GM23338 (cell line): ENCODE measurements around the gene SH3TC2. TPM values are rescaled to one million over a fixed set of nuclear protein-coding genes. Genes with fewer than 3 reads are reported as not detected.

ENCODE experiments used
- ATAC-seq: fragments of 200-7000 bp; cut with Tn5 transposase; 3 replicates; pipeline ENCODE4 v1.9.1; 2020
- DNase-seq: peaks from one replicate; pipeline ENCODE4 v3.0.0-alpha.2; 2015; ENCODE audit warnings: low spot score
- H2AFZ ChIP-seq: fragments of 200-600 bp; sonication (generic); 2 replicates; pipeline ENCODE4 v1.8.0; 2016; ENCODE audit warnings: antibody characterized with exemption, mild to moderate bottlenecking, moderate library complexity
- H3F3A ChIP-seq: fragments of 200-600 bp; sonication (generic); replicated peaks from 2 replicates; pipeline ENCODE4 v1.8.0; 2017; ENCODE audit warnings: antibody characterized with exemption, mixed run types, low read depth
- H3K27ac ChIP-seq: fragments of 200-600 bp; sonication (generic); 2 replicates; pipeline ENCODE4 v1.6.1; 2016; ENCODE audit warnings: low read depth
- H3K27me3 ChIP-seq: fragments of 200-600 bp; sonication (generic); 2 replicates; pipeline ENCODE4 v1.8.0; 2016; ENCODE audit warnings: mild to moderate bottlenecking, mixed run types, moderate library complexity; ENCODE audit not compliant: insufficient read depth
- H3K36me3 ChIP-seq: fragments of 200-600 bp; sonication (generic); 2 replicates; pipeline ENCODE4 v1.8.0; 2016; ENCODE audit warnings: mild to moderate bottlenecking; ENCODE audit not compliant: insufficient read depth
- H3K4me1 ChIP-seq: fragments of 200-600 bp; sonication (generic); 2 replicates; pipeline ENCODE4 v1.8.0; 2016; ENCODE audit warnings: mild to moderate bottlenecking, moderate library complexity; ENCODE audit not compliant: insufficient read depth
- H3K4me2 ChIP-seq: fragments of 200-600 bp; sonication (generic); 2 replicates; pipeline ENCODE4 v1.7.1; 2017; ENCODE audit warnings: mixed run types
- H3K4me3 ChIP-seq: fragments of 200-600 bp; sonication (generic); 2 replicates; pipeline ENCODE4 v1.6.1; 2016; ENCODE audit warnings: mixed run types
- H3K79me2 ChIP-seq: fragments of 200-600 bp; sonication (generic); replicated peaks from 2 replicates; pipeline ENCODE4 v1.8.0; 2017; ENCODE audit warnings: mild to moderate bottlenecking; ENCODE audit not compliant: insufficient read depth
- H3K9me2 ChIP-seq: fragments of 200-600 bp; sonication (generic); 2 replicates; pipeline ENCODE4 v1.8.0; 2017; ENCODE audit not compliant: insufficient read depth
- H4K20me1 ChIP-seq: fragments of 200-600 bp; sonication (generic); replicated peaks from 2 replicates; pipeline ENCODE4 v1.8.0; 2017; ENCODE audit warnings: mild to moderate bottlenecking; ENCODE audit not compliant: insufficient read depth
- H3K27ac Mint-ChIP-seq: 2 replicates; pipeline ENCODE4 v1.8.0; 2020; ENCODE audit warnings: inconsistent platforms, mild to moderate bottlenecking, moderate library complexity, mixed read lengths
- H3K27me3 Mint-ChIP-seq: 3 replicates; pipeline ENCODE4 v1.8.0; 2022; ENCODE audit warnings: low read depth, mild to moderate bottlenecking, moderate library complexity, mixed read lengths, inconsistent platforms; ENCODE audit not compliant: insufficient read depth, poor library complexity
- H3K36me3 Mint-ChIP-seq: 3 replicates; pipeline ENCODE4 v1.8.0; 2021; ENCODE audit warnings: low read depth, mild to moderate bottlenecking, inconsistent platforms, moderate library complexity, mixed read lengths
- H3K4me1 Mint-ChIP-seq: 3 replicates; pipeline ENCODE4 v1.8.0; 2020; ENCODE audit warnings: mild to moderate bottlenecking, inconsistent platforms, mixed read lengths
- H3K4me3 Mint-ChIP-seq: 3 replicates; pipeline ENCODE4 v1.8.0; 2021; ENCODE audit warnings: moderate library complexity, mild to moderate bottlenecking, inconsistent platforms, mixed read lengths
- H3K9me3 Mint-ChIP-seq: 3 replicates; pipeline ENCODE4 v1.8.0; 2020; ENCODE audit warnings: moderate library complexity, mild to moderate bottlenecking, inconsistent platforms, mixed read lengths
- CREB1 ChIP-seq: fragments of 250-450 bp; sonication (Bioruptor Pico); IDR thresholded peaks from 2 replicates; pipeline ENCODE4 v1.5.0; 2020; ENCODE audit warnings: low read depth, mild to moderate bottlenecking, moderate library complexity
- EZH2 ChIP-seq: fragments of 200-600 bp; sonication (generic); IDR thresholded peaks from one replicate; pipeline ENCODE4 v1.8.0; 2017; ENCODE audit warnings: antibody characterized with exemption, mild to moderate bottlenecking, low read depth; ENCODE audit not compliant: unreplicated experiment
- EZH2phosphoT487 ChIP-seq: fragments of 200-600 bp; sonication (generic); IDR thresholded peaks from one replicate; pipeline ENCODE4 v1.8.1; 2018; ENCODE audit warnings: antibody characterized with exemption; ENCODE audit not compliant: unreplicated experiment
- JUNB ChIP-seq: IDR thresholded peaks from one replicate; pipeline ENCODE4 v1.6.1; 2016; ENCODE audit warnings: antibody characterized with exemption; ENCODE audit not compliant: unreplicated experiment
- NANOG ChIP-seq: IDR thresholded peaks from 2 replicates; pipeline ENCODE4 v1.6.1; 2016; ENCODE audit warnings: antibody characterized with exemption, borderline replicate concordance
- POLR2AphosphoS5 ChIP-seq: IDR thresholded peaks from 2 replicates; pipeline ENCODE4 v1.6.1; 2016; ENCODE audit warnings: antibody characterized with exemption, low read depth
- REST ChIP-seq: IDR thresholded peaks from one replicate; pipeline ENCODE4 v1.6.1; 2018; ENCODE audit warnings: antibody characterized with exemption; ENCODE audit not compliant: unreplicated experiment
- STAT1 ChIP-seq: IDR thresholded peaks from one replicate; pipeline ENCODE4 v1.6.1; 2016; ENCODE audit warnings: antibody characterized with exemption; ENCODE audit not compliant: unreplicated experiment
- ZNF114 ChIP-seq: fragments of 250-450 bp; sonication (Bioruptor Pico); IDR thresholded peaks from 2 replicates; pipeline ENCODE4 v1.5.0; 2020; ENCODE audit warnings: mild to moderate bottlenecking, moderate library complexity
- ZNF331 ChIP-seq: fragments of 250-450 bp; sonication (Bioruptor Pico); IDR thresholded peaks from 2 replicates; pipeline ENCODE4 v1.5.0; 2020; ENCODE audit warnings: low read depth, mild to moderate bottlenecking, moderate library complexity
- polyA plus RNA-seq: library from polyadenylated mRNA; unstranded; fragments of >200 nt; fragmentation: Nextera tagmentation; extraction: Ambion mirVana; gene quantifications from 2 replicates; pipeline ENCODE4 v1.2.1, GENCODE V29; 2016
- total RNA-seq: library from RNA; depleted of rRNA; stranded (reverse); fragments of >200 nt; shearing (Covaris generic); gene quantifications from 2 replicates; pipeline ENCODE4 v1.2.3, GENCODE V29; 2014
- TF ChIP-seq, protein P1 (sequence below), 2 experiments: fragments of 200-600 bp in 1 of 2; sonication (generic) in 1 of 2; conservative IDR thresholded peaks; 2 replicates each; pipeline versions ENCODE4 v1.5.1 to v1.6.1; 2016 to 2017; ENCODE audit warnings: antibody characterized with exemption in 2 of 2, low read depth in 2 of 2, mild to moderate bottlenecking in 2 of 2, moderate library complexity in 1 of 2
- TF ChIP-seq, protein P2 (sequence below): IDR thresholded peaks from 2 replicates; pipeline ENCODE4 v1.6.1; 2016; ENCODE audit warnings: antibody characterized with exemption
- TF ChIP-seq, protein P3 (sequence below): fragments of 250-450 bp; sonication (Bioruptor Pico); IDR thresholded peaks from 2 replicates; pipeline ENCODE4 v1.5.0; 2020; ENCODE audit warnings: mild to moderate bottlenecking, moderate library complexity

Gene SH3TC2
- total and polyA plus RNA-seq, 2 experiments from 2014 or later: 0.10 to 0.17 TPM

GRCh38 chr5:148989567-148989966 is 73.3 kb downstream of the SH3TC2 start:
- Mint-ChIP-seq H3K4me1 (peaks cover 9% of the 10 kb centered on the region; the same call in 2 of the 3 replicates), H3K36me3 (no peaks in the 10 kb centered on the region), H3K4me3 (no peak overlapping the region), H3K9me3 (no peaks in the 10 kb centered on the region), H3K27me3 (no peaks in the 10 kb centered on the region), H3K27ac (no peak overlapping the region)
- H3K79me2 ChIP-seq: no peaks in the 10 kb centered on the region
- ATAC-seq: no peak
- DNase-seq: no peak
- H3K4me1 ChIP-seq: 0 out of 2 replicates have a peak, but pooled peaks cover 2% of the 10 kb centered on the region
- no peaks in the 10 kb centered on the region for H3F3A ChIP-seq
- H2AFZ ChIP-seq: no peak overlapping the region
- H3K36me3 ChIP-seq: no peaks in the 10 kb centered on the region
- no peak overlapping the region for H3K4me2 ChIP-seq
- no peak overlapping the region for H3K4me3 ChIP-seq
- no peaks in the 10 kb centered on the region for H3K27me3 ChIP-seq
- TF ChIP-seq ZNF331 (no peak), REST (no peak), JUNB (no peak), NANOG (no peak), STAT1 (no peak), EZH2 (no peak), ZNF114 (CRISPR knock-in tag) (no peak), POLR2AphosphoS5 (no peak), EZH2phosphoT487 (no peak), CREB1 (CRISPR knock-in tag) (no peak)
- TF ChIP-seq, protein P1, sequence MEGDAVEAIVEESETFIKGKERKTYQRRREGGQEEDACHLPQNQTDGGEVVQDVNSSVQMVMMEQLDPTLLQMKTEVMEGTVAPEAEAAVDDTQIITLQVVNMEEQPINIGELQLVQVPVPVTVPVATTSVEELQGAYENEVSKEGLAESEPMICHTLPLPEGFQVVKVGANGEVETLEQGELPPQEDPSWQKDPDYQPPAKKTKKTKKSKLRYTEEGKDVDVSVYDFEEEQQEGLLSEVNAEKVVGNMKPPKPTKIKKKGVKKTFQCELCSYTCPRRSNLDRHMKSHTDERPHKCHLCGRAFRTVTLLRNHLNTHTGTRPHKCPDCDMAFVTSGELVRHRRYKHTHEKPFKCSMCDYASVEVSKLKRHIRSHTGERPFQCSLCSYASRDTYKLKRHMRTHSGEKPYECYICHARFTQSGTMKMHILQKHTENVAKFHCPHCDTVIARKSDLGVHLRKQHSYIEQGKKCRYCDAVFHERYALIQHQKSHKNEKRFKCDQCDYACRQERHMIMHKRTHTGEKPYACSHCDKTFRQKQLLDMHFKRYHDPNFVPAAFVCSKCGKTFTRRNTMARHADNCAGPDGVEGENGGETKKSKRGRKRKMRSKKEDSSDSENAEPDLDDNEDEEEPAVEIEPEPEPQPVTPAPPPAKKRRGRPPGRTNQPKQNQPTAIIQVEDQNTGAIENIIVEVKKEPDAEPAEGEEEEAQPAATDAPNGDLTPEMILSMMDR (conservative IDR thresholded peaks at IDR 0.05; ENCODE audit: low read depth in 2 of 2): no peak
- TF ChIP-seq, protein P2, sequence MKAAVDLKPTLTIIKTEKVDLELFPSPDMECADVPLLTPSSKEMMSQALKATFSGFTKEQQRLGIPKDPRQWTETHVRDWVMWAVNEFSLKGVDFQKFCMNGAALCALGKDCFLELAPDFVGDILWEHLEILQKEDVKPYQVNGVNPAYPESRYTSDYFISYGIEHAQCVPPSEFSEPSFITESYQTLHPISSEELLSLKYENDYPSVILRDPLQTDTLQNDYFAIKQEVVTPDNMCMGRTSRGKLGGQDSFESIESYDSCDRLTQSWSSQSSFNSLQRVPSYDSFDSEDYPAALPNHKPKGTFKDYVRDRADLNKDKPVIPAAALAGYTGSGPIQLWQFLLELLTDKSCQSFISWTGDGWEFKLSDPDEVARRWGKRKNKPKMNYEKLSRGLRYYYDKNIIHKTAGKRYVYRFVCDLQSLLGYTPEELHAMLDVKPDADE: no peak
- TF ChIP-seq, protein P3, sequence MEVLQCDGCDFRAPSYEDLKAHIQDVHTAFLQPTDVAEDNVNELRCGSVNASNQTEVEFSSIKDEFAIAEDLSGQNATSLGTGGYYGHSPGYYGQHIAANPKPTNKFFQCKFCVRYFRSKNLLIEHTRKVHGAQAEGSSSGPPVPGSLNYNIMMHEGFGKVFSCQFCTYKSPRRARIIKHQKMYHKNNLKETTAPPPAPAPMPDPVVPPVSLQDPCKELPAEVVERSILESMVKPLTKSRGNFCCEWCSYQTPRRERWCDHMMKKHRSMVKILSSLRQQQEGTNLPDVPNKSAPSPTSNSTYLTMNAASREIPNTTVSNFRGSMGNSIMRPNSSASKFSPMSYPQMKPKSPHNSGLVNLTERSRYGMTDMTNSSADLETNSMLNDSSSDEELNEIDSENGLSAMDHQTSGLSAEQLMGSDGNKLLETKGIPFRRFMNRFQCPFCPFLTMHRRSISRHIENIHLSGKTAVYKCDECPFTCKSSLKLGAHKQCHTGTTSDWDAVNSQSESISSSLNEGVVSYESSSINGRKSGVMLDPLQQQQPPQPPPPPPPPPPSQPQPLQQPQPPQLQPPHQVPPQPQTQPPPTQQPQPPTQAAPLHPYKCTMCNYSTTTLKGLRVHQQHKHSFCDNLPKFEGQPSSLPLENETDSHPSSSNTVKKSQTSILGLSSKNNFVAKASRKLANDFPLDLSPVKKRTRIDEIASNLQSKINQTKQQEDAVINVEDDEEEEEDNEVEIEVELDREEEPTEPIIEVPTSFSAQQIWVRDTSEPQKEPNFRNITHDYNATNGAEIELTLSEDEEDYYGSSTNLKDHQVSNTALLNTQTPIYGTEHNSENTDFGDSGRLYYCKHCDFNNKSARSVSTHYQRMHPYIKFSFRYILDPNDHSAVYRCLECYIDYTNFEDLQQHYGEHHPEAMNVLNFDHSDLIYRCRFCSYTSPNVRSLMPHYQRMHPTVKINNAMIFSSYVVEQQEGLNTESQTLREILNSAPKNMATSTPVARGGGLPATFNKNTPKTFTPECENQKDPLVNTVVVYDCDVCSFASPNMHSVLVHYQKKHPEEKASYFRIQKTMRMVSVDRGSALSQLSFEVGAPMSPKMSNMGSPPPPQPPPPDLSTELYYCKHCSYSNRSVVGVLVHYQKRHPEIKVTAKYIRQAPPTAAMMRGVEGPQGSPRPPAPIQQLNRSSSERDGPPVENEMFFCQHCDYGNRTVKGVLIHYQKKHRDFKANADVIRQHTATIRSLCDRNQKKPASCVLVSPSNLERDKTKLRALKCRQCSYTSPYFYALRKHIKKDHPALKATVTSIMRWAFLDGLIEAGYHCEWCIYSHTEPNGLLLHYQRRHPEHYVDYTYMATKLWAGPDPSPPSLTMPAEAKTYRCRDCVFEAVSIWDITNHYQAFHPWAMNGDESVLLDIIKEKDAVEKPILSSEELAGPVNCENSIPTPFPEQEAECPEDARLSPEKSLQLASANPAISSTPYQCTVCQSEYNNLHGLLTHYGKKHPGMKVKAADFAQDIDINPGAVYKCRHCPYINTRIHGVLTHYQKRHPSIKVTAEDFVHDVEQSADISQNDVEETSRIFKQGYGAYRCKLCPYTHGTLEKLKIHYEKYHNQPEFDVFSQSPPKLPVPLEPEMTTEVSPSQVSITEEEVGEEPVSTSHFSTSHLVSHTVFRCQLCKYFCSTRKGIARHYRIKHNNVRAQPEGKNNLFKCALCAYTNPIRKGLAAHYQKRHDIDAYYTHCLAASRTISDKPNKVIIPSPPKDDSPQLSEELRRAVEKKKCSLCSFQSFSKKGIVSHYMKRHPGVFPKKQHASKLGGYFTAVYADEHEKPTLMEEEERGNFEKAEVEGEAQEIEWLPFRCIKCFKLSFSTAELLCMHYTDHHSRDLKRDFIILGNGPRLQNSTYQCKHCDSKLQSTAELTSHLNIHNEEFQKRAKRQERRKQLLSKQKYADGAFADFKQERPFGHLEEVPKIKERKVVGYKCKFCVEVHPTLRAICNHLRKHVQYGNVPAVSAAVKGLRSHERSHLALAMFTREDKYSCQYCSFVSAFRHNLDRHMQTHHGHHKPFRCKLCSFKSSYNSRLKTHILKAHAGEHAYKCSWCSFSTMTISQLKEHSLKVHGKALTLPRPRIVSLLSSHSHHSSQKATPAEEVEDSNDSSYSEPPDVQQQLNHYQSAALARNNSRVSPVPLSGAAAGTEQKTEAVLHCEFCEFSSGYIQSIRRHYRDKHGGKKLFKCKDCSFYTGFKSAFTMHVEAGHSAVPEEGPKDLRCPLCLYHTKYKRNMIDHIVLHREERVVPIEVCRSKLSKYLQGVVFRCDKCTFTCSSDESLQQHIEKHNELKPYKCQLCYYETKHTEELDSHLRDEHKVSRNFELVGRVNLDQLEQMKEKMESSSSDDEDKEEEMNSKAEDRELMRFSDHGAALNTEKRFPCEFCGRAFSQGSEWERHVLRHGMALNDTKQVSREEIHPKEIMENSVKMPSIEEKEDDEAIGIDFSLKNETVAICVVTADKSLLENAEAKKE (CRISPR knock-in tag): no peak
- H3K27ac ChIP-seq: no peak overlapping the region
- no peaks in the 10 kb centered on the region for H4K20me1 ChIP-seq
- H3K9me2 ChIP-seq: no peaks in the 10 kb centered on the region; the same call in 1 of the 2 replicates
